Esophagus squamous epithelium (tissue), 5 donors: ENCODE results near the gene C2orf49. TPM values are rescaled to one million over a fixed set of nuclear protein-coding genes. Genes with fewer than 3 reads are reported as not detected.

Experiments used
- DNase-seq: peaks from one replicate; lab custom pipeline; 2025; lab: John Stamatoyannopoulos, UW
- H3K27ac ChIP-seq, 4 donors: fragments of 200-600 bp; sonication (generic); one replicate each; pipeline ENCODE4 v1.5.1; 2016 to 2019; ENCODE audit warnings: mild to moderate bottlenecking in 1 of 4
- H3K27me3 ChIP-seq, 4 donors: fragments of 200-600 bp; sonication (generic); 1 replicate in 3 of 4; 2 replicates in 1 of 4; pipeline versions ENCODE4 v1.5.1 to v1.6.0; 2017 to 2021; ENCODE audit warnings: antibody characterized with exemption in 1 of 4
- H3K36me3 ChIP-seq, 3 donors: fragments of 200-600 bp; sonication (generic); one replicate each; pipeline ENCODE4 v1.5.1; 2016 to 2019
- H3K4me1 ChIP-seq, 3 donors: fragments of 200-600 bp; sonication (generic); one replicate each; pipeline ENCODE4 v1.5.1; 2017 to 2019
- H3K4me3 ChIP-seq, 4 donors: fragments of 200-600 bp; sonication (generic); 1 replicate in 3 of 4; 2 replicates in 1 of 4; pipeline ENCODE4 v1.5.1; 2016 to 2019; ENCODE audit warnings: mild to moderate bottlenecking in 2 of 4, moderate library complexity in 1 of 4
- H3K9me3 ChIP-seq, 3 donors: fragments of 200-600 bp; sonication (generic); one replicate each; pipeline ENCODE4 v1.5.1; 2016 to 2019
- POLR2A ChIP-seq, 4 donors: fragments of 450-650 bp; IDR thresholded peaks; one replicate each; pipeline ENCODE4 v1.6.1; 2017; ENCODE audit warnings: antibody characterized with exemption in 4 of 4, mild to moderate bottlenecking in 4 of 4, moderate library complexity in 3 of 4
- WGBS, 2 donors: methylation state at CpG; one replicate each; pipeline ENCODE4 v1.1.5; 2018; 5-methylcytosine and 5-hydroxymethylcytosine counted together
- intact Hi-C: fragments of 100-400 bp; cut with DNase I; formaldehyde crosslinking; loops from one replicate; pipeline ENCODE4 v1.15.0; 2022
- total RNA-seq, 4 donors: library from RNA; depleted of rRNA; stranded (reverse); fragments of >200 nt; gene quantifications; one replicate each; pipeline ENCODE4 v1.1.0, GENCODE V29; 2016
- TF ChIP-seq, protein P1 (sequence below), 6 experiments: fragments of 450-650 bp in 4 of 6; fragments of 200-600 bp in 2 of 6; sonication (generic) in 2 of 6; IDR thresholded peaks; one replicate each; pipeline ENCODE4 v1.5.1; 2016 to 2019; ENCODE audit warnings: antibody characterized with exemption in 6 of 6, mild to moderate bottlenecking in 4 of 6, moderate library complexity in 4 of 6
- donor health status: DM: yes; HTN: yes; CAD: no.

C2orf49 gene
- total RNA-seq, 4 donors from 2014 or later, result 9.3 to 19.8 (median 12.4) TPM

DNA sequence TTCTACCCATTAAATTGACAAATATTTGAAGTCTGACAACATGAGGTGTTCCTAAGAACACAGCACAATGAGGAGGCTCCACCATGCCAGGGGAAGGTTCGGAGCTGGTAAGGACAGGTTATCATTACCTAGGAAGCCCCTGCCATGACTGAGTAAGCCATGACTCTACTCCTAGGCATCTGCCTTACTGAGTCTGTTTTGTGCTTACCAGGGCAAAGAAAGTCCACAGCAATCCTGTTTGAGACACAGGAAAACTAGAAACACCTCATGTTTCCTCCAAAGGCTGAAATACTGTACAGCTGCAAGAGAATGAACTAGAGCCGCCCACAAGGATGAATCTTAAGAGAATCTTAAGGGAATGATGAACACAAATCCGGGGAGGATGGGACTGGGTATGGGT, 19.4 kb upstream of the C2orf49 start:
- Histone ChIP-seq H3K4me3 (no peak overlapping the region), H3K4me1 (peaks cover 0 to 18% (median 6%) of the 10 kb centered on the region in 3 donors), H3K27ac (no peak overlapping the region), H3K9me3 (no peaks in the 10 kb centered on the region), H3K27me3 (no peaks in the 10 kb centered on the region), H3K36me3 (no peaks in the 10 kb centered on the region)
- WGBS, 2 donors, result 80 to 82% methylated on average over 3 of the region's 3 CpGs
- DNase-seq, result no peak
- intact Hi-C loops, result no loop called here
- no peak for TF ChIP-seq POLR2A (IDR thresholded peaks at IDR 0.05)
- TF ChIP-seq, protein P1, sequence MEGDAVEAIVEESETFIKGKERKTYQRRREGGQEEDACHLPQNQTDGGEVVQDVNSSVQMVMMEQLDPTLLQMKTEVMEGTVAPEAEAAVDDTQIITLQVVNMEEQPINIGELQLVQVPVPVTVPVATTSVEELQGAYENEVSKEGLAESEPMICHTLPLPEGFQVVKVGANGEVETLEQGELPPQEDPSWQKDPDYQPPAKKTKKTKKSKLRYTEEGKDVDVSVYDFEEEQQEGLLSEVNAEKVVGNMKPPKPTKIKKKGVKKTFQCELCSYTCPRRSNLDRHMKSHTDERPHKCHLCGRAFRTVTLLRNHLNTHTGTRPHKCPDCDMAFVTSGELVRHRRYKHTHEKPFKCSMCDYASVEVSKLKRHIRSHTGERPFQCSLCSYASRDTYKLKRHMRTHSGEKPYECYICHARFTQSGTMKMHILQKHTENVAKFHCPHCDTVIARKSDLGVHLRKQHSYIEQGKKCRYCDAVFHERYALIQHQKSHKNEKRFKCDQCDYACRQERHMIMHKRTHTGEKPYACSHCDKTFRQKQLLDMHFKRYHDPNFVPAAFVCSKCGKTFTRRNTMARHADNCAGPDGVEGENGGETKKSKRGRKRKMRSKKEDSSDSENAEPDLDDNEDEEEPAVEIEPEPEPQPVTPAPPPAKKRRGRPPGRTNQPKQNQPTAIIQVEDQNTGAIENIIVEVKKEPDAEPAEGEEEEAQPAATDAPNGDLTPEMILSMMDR (IDR thresholded peaks at IDR 0.05), result no peak

DNA sequence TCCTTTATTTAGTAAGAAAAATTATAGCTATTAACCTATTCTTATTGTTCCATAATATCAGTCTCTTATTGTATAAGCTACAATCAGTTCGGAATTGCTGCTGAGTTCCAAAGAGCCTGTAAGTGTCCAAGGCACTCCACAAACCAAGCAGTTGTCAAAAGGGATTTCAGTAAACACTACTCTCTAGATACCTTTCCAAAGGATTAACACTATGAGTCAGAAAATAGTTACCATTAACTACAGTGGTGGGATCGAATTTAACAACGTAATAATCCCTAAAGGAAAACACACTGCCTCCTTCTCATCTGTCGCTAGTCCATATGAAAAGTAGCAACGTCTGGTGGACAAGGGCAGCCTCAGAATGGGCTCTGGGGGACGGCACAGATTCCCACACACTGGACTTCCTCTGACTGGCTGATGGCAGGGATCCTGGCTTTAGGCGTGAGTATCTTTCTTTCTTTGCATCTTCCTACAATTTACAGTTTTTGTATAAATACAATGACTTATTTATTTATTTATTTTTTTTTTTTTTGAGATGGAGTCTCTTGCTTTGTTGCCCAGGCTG, 16.6 kb upstream of the C2orf49 start:
- WGBS, 2 donors, result 45 to 48% methylated on average over 7 of the region's 7 CpGs
- intact Hi-C loops, result no loop called here
- TF ChIP-seq, protein P1 (IDR thresholded peaks at IDR 0.05), result no peak
- TF ChIP-seq POLR2A (IDR thresholded peaks at IDR 0.05), result no peak
- H3K4me3 ChIP-seq, result no peak overlapping the region
- peaks cover 0 to 33% (median 6%) of the 10 kb centered on the region in 3 donors for H3K4me1 ChIP-seq
- H3K27ac ChIP-seq, result no peak overlapping the region
- H3K36me3 ChIP-seq, result peaks cover 0 to 12% (median 0%) of the 10 kb centered on the region in 3 donors
- no peaks in the 10 kb centered on the region for H3K9me3 ChIP-seq
- DNase-seq, result no peak
- no peaks in the 10 kb centered on the region for H3K27me3 ChIP-seq

DNA sequence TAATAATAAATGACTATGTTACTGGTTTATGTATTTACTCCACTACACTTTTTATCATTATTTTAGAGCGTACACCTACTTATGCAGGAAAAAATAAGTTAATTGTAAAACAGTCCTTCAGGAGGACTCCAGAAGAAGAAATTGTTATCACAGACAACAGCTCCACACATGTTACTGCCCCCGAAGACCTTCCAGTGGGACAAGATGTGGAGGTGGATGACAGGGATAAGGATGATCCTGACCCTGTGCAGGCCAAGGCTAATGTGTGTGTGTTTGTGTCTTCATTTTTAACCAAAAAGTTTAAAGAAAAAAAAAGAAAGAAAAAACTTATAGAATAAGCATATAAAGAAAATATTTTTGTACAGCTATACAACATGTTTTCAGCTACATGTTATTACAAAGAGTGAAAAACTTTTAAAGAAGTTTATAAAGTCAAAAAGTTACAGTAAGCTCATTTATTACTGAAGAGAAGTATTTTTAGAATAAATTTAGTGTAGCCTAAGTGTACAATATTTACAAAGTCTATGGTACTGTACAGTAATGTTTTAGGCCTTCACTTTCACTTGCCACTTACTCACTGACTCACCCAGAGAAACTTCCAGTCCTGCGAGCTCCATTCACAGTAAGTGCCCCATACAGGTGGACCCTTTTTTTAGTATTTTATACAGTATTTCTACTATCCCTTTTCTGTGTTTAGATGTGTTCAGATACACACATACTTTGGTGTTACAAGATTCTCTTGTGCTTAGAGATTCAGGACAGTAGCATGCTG, 15.3 kb upstream of the C2orf49 start:
- WGBS, 2 donors, result 86 to 90% methylated on average over 3 of the region's 3 CpGs
- DNase-seq, result no peak
- TF ChIP-seq, protein P1 (IDR thresholded peaks at IDR 0.05), result no peak
- TF ChIP-seq POLR2A (IDR thresholded peaks at IDR 0.05), result no peak
- H3K27ac ChIP-seq, result no peak overlapping the region
- H3K4me1 ChIP-seq, result peaks cover 0 to 34% (median 6%) of the 10 kb centered on the region in 3 donors
- no peaks in the 10 kb centered on the region for H3K9me3 ChIP-seq
- no peak overlapping the region for H3K4me3 ChIP-seq
- no peaks in the 10 kb centered on the region for H3K27me3 ChIP-seq
- intact Hi-C loops, result no loop called here
- H3K36me3 ChIP-seq, result peaks cover 0 to 12% (median 0%) of the 10 kb centered on the region in 3 donors

GRCh38 chr2:105323111-105323510, 14.2 kb upstream of the C2orf49 start:
- intact Hi-C loops, result no loop called here
- no peaks in the 10 kb centered on the region for H3K27me3 ChIP-seq
- no peak overlapping the region for H3K4me3 ChIP-seq
- WGBS, 2 donors, result 65 to 79% methylated on average over 3 to 5 of the region's 5 CpGs
- no peak overlapping the region for H3K27ac ChIP-seq
- peaks cover 3 to 42% (median 8%) of the 10 kb centered on the region in 3 donors for H3K4me1 ChIP-seq
- H3K9me3 ChIP-seq, result no peaks in the 10 kb centered on the region
- DNase-seq, result no peak
- peaks cover 0 to 12% (median 0%) of the 10 kb centered on the region in 3 donors for H3K36me3 ChIP-seq
- no peak for TF ChIP-seq POLR2A (IDR thresholded peaks at IDR 0.05)
- TF ChIP-seq, protein P1 (IDR thresholded peaks at IDR 0.05), result no peak

DNA sequence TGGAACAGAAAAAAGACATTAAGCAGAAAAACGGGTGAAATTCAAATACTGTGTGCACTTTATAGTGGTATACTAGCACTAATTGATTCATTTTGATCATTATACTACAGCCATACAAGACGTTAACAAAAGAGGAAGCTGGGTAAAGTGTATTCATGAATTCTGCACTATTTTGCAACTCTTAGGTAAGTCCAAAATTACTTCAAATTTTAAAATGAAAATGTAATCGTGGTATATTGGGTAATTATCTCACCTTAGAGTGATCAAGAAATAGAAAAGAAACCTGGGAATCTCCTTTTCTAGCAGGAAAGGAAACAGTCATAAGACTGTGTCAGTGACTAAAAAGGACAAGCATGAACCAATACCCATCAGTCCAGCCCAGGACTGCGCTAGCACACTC, 13.2 kb upstream of the C2orf49 start:
- no peak overlapping the region for H3K4me3 ChIP-seq
- H3K27me3 ChIP-seq, result no peaks in the 10 kb centered on the region
- H3K9me3 ChIP-seq, result no peaks in the 10 kb centered on the region
- TF ChIP-seq, protein P1 (IDR thresholded peaks at IDR 0.05), result no peak
- TF ChIP-seq POLR2A (IDR thresholded peaks at IDR 0.05), result no peak
- H3K4me1 ChIP-seq, result peaks cover 8 to 51% (median 14%) of the 10 kb centered on the region in 3 donors
- peaks cover 0 to 12% (median 0%) of the 10 kb centered on the region in 3 donors for H3K36me3 ChIP-seq
- no peak overlapping the region for H3K27ac ChIP-seq
- intact Hi-C loops, result no loop called here
- 57 to 68% methylated on average over 4 of the region's 4 CpGs for WGBS, 2 donors
- DNase-seq, result no peak
